Measurements from ENCODE around the gene SPAG4.
A peak's percentile ranks its signal among the peaks of the same experiment; 100 is the strongest.

SPAG4 gene

DNA sequence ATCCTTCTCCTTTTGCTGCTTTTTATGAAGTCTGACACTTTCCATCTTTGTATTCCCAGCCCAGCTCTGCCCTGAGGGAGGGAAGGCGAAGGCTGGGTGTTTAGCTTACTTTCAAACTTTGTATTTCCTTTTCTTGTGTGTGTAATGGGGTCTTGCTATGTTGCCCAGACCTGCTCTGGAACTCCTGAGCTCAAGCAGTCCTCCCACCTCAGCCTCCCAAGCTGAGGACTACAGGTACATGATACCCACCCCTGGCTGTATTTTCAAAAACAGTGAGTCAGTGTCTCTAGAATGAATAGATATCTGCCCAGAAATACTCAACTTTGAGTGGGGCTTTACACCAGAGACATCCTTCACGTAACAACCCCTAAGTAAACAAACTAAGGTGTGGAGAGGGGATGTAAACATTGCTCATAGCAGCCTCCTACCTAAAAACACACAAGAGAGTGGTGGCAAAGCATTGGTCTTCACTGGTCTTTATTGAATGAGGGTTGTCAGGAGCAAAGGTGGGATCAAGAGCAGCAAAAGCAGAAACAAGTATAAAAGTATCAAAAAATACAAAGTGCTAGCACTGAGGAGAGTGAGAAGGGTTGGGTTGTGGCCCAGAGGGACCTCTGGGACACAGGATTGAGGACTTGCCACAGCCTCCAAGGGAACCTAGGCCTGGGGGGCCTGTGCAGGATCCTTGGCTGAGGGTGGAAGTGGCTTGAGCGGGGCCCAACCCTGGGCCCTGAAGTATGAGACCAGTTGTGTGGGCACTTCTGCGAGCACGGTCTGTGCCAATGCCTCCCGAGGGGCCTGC lies 10.2 kb downstream of the SPAG4 start:
- DNase-seq, result no peak

DNA sequence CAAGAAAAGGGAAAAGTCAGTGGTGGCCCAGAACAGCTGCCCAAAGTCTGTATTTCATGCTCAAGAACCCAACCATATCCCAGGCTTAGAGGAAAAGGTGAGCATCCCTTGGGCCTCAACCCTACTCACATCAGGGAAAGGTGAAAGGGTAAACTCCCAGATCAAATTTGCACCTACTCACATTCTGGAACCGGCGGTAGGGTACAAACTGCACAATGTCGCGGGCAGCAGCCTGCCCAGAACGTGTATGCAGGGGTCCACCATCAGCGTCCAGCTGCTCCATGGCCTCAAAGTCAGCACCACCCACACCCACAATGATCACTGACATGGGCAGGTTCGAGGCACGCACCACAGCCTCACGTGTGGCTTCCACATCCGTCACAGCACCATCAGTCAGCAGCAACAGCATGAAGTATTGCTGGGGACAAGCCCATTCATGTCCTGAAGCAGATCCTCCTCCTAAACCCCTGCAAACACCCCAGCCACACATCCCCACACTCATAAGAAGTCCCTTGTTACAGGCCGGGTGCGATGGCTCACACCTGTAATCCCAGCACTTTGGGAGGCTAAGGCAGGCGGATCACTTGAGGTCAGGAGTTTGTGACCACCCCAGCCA lies 10.9 kb downstream of the SPAG4 start:
- no peak for DNase-seq

DNA sequence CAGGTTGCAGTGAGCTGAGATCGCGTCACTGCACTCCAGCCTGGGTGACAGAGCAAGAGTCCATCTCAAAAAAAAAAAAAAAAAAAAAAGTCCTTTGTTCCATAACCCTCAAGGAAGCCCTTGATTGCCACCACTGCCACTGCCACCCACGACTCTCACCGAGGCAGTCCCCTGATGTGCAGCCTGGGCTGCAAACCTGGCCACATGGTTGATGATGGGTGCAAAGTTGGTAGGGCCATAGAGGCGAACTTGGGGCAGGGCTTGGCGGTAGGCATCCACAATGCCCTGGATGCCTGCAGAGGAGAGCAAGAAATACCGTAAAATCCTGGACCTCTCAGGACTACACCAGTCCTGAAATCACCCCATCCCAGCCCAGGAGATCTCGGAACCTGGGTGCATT lies 11.5 kb downstream of the SPAG4 start:
- DNase-seq, result no peak

DNA sequence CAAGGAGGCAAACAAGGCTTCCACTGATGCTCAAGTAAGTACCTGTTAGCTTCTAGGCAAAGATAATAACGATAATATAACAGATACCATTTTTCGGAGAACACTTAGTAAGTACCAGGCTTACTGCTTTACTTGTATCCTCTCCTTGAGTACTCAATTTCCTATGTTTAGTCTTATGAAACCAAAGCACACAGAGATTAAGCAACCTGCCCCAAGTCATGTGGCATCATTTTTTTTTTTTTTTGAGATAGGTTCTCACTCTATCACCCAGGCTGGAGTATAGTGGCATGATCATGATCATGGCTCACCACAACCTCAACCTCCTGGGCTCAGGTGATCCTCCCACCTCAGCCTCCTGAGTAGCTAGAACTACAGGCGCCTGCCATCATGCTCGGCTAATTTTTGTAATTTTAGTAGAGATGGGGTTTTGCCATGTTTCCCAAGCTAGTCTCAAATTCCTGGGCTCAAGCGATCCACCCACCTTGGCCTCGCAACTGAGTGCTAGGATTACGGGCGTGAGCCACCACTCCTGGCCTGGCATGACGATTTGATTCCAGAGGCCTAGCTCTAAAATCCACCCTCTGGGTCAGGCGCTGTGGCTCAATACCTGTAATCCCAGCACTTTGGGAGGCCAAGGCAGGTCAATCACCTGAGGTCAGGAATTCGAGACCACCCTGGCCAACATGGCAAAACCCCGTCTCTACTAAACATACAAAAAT lies 14.0 kb downstream of the SPAG4 start:
- no peak for DNase-seq

DNA sequence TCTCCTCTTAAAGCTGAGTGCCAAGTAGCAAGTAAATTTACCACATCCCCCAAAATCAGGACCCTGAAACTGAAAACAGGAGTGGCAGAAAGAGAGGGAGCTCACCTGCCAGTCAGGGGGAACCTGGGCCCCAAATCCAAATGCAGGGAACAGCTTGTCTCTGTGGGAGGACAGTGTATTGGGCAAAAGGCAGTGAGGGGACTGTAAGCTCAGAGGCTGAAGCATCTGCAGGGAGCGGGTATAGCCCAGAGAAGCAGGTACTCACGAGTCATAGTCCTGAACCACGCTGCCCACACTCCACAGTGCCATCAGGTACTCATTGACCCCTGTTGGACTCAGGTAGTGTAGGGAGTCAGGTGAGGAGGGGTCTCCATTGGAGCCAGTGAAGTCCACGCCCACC lies 15.0 kb downstream of the SPAG4 start:
- DNase-seq, result no peak

DNA sequence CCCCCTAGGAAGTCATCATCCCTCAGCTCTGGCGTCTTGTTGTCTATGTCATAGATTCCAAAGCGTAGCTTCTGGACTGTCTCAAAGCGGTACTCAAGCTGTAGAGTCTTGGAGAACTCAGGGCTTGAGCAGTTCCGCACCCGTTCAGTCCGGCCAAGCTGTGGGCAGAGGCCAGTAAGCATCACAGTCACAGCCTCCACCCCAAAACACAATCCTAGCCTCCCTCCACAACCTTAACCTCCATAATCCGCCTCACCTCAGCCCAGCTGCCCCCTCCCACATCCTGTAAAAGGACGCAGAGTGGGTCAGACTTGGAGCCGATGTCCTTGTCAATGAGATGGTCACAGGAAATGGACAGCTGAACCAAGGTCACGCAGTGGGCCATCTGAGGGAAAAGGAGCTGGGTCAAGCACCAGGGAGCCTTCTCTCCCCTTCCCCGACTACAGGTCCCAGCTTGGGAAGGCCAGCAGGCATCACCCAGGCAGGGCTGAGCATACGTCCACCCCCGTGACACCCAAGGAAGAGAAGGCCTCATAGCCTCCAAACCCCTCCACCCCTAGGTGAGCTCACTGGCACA lies 17.0 kb downstream of the SPAG4 start:
- no peak for DNase-seq

DNA sequence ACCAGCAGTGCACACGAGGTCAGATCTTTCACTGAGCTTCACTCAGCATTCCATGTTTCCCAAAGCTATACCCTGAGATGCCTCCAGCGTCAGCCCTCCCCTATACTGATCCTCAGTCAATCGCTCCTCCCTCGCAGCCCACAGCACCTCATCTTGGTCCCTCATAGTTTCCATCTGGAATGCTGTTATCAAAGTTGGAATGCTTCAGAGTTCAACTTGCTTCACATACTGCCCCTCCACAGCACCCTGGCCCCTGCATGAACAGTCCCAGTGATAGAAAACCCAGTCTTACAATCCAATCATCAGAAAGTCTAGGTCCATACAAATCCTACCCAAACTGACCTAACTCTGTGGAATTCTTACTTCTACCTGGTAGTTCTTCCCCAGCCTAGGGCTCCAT lies 20.0 kb downstream of the SPAG4 start:
- no peak for DNase-seq

DNA sequence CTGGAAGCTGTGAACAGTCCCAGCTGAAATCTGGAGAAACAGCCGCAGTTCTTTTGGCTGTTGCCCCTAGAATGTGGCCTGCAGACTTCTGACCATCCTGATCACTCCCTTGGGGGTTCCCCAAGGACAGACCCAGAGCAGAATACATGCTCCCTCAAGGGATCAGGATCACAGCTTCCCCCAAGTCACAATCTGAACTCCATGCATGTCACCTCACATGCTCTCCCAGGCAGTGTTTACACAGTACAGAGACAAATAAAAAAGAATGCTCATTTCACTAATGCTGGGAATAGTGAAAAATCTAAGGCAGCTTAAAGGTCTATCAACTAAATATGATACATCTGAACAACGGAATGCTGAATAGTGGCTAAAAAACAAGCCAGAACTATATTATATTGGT lies 20.5 kb downstream of the SPAG4 start:
- DNase-seq, result no peak

DNA sequence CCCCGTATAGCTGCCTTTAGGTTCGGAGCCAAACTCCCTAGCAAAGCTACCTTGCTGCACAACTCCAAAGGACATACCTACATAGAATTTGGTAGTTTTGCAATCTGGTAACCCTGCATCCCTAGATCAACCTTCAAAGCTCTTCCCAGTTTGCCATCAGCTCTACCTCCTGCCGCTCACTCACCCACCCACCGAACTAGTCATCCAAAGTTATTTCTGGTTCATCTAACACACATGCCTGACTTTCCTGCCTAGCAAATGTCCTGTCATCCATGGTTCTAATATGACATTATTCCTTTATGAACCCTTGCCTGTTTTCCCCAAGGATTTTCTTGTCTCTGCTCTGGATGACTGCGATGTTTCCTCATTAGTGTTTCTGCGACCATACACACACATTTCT lies 21.6 kb downstream of the SPAG4 start:
- DNase-seq, result no peak

DNA sequence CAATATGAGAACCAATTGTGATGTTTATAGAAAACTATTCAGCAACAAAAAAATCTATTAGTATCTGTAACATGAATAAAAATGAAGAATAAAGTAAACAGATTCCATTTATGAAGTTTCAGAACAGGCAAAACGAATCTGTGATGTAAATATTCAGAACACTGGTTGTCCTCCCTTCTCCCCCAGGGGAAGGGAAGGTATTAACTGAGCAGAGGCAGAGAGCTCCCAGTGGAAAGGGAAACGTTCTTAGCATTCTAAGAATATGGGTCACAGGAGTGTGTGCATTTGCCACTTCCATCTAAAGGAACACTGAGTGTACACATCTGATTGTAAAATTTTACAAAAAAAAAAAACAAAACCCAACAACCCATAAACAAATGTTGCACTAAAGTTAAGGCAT lies 23.1 kb downstream of the SPAG4 start:
- no peak for DNase-seq

DNA sequence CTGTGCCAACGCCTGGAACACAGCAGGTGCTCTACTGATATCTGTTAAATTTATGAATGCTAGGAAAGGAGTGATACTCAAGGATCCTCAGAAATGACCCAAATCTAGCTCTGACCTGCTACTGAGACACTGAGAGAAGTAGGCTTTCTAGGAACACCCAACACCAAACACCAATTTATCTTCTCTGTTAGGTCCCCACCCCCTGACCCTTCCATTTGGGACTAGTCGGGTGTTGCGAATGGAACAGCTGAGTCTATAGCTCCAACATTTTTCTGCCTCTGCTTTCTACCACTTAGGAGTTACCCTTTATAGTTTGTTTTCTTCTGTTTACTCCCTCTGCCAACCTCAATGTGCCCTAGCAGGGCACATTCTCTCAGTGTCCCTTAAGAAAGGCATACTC lies 25.1 kb downstream of the SPAG4 start:
- DNase-seq, result no peak

DNA sequence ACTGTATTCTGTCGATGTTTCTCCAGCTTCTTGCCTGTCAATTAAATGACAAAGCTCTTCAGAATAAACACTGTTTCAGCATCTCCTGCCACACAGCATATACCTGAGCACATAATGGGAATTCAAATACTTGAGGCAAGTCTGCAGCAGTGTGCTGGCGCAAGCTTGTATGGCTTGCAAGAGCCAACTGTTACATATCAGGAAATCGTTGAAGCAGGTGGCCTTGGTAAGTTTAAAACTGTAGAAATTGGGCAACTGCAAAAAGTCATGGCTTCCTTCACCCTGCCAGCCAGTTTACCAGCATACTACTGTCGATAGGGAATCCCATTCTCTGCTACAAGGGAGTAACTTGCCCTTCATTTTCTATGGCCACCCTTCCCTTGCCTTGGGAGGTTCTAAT lies 26.1 kb downstream of the SPAG4 start:
- DNase-seq, result no peak

DNA sequence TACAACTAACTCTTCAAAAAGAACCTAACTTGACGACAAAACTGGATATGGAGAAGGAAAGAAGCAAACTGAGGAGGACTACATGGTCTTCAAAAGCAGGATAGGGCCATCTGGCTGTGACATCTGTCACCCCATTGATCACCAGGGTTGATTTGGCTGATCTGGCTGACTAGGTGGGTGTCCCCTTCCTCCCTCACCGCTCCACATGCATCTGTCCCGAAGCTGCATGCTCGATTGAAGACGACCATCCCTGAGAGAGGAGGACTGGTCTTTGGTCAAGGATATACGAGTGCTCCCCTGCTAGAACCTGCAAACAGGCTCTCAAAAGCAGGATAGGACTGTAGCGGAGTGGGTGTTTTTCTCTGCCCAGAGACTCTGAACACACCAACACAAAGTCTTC lies 27.4 kb downstream of the SPAG4 start:
- DNase-seq, result peak in 1 of 2 experiments; percentile 17

DNA sequence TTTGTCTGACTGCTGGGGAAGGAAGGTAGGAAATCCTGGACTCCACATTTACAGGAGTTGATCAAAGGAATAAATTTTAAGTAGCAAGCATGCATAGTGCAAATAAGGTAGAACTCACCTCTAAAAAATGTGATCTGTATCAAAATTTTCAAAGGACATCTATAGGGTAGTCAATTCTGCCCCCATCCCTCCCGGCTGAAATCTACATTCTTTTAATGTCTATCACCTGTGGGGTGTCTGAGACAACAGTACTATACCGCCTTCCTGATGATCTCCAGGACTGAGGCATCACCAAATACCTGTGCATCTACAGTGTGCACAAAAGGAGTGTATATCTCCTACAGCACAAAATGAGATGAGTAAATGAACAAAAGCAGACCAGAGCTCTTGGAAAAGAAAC lies 29.2 kb downstream of the SPAG4 start:
- no peak for DNase-seq

DNA sequence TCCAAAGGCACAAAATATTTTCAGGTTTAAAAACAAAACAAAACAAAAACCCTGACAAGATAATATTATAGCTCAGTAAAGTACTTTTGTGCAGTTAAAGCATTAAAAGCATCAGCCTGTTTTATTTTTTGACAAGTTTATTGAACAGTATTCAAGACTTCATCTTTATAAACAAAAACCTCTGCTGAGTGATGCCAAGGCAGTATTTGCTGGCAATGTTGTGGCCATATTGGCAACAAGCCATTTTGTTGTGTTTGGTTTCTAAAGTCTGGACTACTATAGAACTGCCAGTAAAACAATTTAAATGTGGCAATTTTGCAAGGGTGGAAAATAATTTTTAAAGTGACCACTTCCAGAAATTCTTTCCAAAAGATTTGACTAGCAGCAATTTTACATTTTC lies 33.2 kb downstream of the SPAG4 start:
- DNase-seq, result peak; percentile 26 to 62

DNA sequence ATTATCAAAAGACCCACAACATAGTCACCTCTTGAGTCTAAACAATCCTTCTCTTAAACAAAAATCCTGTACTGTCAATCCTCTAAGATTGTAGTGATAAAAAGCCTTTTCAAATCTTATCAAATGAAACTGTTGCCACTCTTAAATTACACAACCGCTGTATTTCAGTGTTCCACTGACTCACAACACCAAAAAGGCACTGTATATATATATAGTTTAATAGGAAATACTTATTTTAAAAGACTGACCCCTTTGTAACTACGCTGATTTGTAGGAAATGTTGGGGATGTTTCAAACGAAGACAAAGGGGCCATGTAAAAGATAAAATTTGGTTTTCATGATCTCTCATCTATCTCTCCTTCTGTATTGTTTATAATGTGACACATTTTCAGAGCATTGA lies 35.0 kb downstream of the SPAG4 start:
- no peak for DNase-seq

DNA sequence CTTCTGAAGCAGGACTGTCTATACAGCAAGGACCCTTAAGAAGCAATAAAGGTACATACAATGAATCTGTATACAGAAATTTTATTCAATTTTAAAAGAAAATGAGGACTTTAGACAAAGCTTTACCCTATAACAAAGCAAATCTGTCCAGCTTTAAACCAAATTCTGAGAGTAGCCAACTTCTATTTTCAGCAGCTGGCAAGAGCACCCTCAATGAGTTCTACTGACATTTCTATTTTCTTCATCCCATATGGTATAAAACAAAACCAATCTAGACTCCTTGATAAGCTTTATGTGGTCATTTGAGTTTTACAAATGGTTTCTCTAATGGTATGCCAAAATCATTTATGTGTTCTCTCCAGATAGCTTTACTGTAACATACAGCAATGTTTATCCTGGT lies 36.3 kb downstream of the SPAG4 start:
- no peak for DNase-seq

DNA sequence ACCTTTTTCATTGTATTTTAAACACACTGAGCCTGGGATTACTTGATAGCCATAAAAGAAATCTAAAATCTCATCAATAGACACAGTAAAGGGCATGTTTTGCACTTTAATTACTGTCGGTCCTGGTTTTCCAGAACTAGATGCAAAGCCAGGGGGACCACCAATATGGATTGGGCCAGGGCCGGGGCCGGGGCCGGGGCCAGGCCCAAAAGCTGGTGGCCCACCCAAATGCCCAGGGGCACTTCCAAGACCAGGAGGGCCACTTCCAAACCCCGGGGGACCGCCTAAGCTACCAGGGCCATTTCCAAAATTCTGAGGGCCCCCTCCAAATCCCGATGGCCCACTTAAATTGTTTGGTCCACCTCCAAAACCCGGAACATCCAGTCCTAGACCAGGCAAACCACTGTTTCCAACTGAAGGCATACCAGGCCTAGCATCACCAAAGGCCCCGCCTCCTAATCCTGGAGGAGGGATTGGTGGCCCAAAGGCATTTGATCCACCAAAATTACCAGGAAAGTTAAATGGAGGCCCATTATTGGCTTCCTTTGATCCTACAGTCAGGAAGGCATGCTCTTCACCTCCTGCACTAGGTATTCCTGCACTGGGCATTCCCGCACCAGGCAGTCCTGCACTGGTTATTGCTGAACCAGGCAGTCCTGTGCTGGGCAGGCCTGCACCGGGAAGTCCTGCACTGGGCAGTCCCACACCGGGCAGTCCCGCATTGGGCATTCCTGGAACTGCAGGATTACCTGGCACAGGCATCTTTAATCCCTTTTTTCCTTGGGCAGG lies 37.2 kb downstream of the SPAG4 start:
- DNase-seq, result no peak

DNA sequence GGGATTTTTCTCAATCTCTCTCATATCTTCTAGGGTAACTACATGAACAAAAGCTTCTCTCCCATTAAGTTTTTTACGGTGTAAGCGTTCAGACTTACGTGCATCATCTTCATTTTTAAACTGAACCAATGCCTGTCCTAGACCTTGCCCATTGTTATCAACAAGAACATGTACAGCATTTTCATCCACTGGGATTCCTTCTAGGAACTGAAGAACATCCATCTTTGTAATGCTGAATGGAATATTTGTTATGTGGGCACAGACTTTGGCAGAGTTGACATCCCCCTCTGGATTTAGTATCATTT lies 37.8 kb downstream of the SPAG4 start:
- no peak for DNase-seq

DNA sequence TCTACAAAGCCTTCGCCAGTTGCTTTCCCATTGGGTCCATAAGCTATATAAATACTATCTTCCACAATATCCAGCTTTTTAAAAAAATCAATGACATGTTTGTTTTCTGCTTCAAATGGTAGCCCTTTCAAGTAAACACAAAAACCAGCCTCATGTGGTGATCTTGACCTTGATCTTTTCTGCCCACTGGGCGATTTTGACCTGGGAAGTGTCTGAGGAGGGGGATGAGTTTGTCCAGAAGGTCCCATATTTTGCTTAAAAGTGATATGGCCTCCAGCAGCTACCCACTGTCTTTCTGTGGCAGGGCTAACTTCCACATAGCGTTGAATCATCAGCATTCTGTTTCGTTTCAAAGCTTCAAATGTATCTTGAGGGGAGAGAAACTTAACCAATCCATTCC lies 38.3 kb downstream of the SPAG4 start:
- DNase-seq, result no peak

DNA sequence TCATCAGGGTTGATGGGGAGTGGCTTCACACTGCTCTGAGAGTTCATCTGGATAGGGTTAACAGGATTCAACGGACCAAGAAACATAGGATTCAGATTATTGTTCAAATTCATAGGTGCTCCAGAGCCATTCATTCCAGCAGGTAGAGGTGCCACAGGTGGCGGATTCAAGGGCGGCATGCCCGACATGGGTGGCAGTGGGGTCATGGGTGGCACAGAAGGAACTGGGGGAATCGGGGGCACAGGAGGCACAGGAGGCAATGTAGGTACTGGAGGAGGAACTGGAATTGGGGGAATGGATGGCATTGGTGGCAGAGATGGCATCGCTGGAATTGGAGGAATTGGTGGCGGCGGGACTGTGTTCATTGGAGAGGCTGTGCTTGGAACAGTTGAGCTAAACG lies 38.8 kb downstream of the SPAG4 start:
- DNase-seq, result no peak

DNA sequence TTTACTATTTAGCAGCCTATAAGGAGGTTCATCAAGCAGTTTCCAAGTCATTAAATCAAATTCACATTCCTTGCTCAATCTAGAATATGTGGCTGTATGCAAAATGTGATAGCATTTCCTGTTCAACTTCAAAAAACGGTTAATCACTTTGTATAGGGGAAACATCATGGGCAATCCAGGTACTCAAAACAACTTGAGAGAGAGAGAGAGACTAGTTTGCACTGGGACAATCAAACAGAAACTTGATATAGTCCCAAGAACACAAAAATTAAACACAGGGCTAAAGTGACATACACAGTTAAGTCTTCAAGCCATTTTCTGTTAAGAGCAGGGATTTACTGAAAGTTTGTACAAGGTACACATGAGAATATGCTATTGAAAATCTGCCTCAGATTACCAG lies 41.6 kb downstream of the SPAG4 start:
- no peak for DNase-seq
